Stimulated activated CD8-positive, alpha-beta memory T cell treated with anti-CD3 and anti-CD28 coated beads, Interleukin-12 subunit alpha, Interleukin-12 subunit beta, amount 100 ng/mL, for 1 hour (primary cell): ENCODE measurements around the gene PTPRN2.

Experiments
- DNase-seq: peaks from one replicate; pipeline ENCODE4 v3.0.0-alpha.2; 2020; ENCODE audit warnings: low read depth

The PTPRN2 gene

GRCh38 chr7:157769526-157770215, 818.0 kb downstream of the PTPRN2 start:
- no peak for DNase-seq

GRCh38 chr7:157769086-157769485, 818.5 kb downstream of the PTPRN2 start:
- DNase-seq, result no peak

- no peak for DNase-seq
Measured at GRCh38 chr7:157768198-157768597, 819.4 kb downstream of the PTPRN2 start.

- no peak for DNase-seq
Measured at GRCh38 chr7:157767506-157768197, 820.0 kb downstream of the PTPRN2 start.

GRCh38 chr7:157766098-157766497, 821.5 kb downstream of the PTPRN2 start:
- no peak for DNase-seq

- DNase-seq, result no peak
Measured at GRCh38 chr7:157764946-157765537, 822.6 kb downstream of the PTPRN2 start.

GRCh38 chr7:157764193-157764592, 823.4 kb downstream of the PTPRN2 start:
- no peak for DNase-seq

- no peak for DNase-seq
Measured at GRCh38 chr7:157763279-157764000, 824.2 kb downstream of the PTPRN2 start.

- DNase-seq, result no peak
Measured at GRCh38 chr7:157762824-157763223, 824.8 kb downstream of the PTPRN2 start.

GRCh38 chr7:157760004-157760730, 827.5 kb downstream of the PTPRN2 start:
- DNase-seq, result no peak

- no peak for DNase-seq
Measured at GRCh38 chr7:157759246-157759805, 828.3 kb downstream of the PTPRN2 start.

- no peak for DNase-seq
Measured at GRCh38 chr7:157758468-157759245, 829.0 kb downstream of the PTPRN2 start.

GRCh38 chr7:157757776-157758467, 829.7 kb downstream of the PTPRN2 start:
- no peak for DNase-seq

GRCh38 chr7:157757211-157757610, 830.4 kb downstream of the PTPRN2 start:
- DNase-seq, result no peak

GRCh38 chr7:157755741-157756140, 831.9 kb downstream of the PTPRN2 start:
- DNase-seq, result no peak

- no peak for DNase-seq
Measured at GRCh38 chr7:157754416-157754790, 833.2 kb downstream of the PTPRN2 start.

- no peak for DNase-seq
Measured at GRCh38 chr7:157753713-157754415, 833.8 kb downstream of the PTPRN2 start.

GRCh38 chr7:157752832-157753291, 834.8 kb downstream of the PTPRN2 start:
- DNase-seq, result no peak

GRCh38 chr7:157751951-157752673, 835.5 kb downstream of the PTPRN2 start:
- DNase-seq, result no peak
